B cell (primary cell): ENCODE data around the gene MPDZ. TPM values are rescaled to one million over a fixed set of nuclear protein-coding genes. Genes with fewer than 3 reads are reported as not detected.

Experiments
- ATAC-seq: fragments of 200-7000 bp; cut with Tn5 transposase; one replicate; pipeline ENCODE4 v1.10.0; 2021; ENCODE audit warnings: low read depth, mild to moderate bottlenecking, moderate number of reproducible peaks, moderate library complexity
- CTCF ChIA-PET: fragments of 350-600 bp; sonication (Branson Sonifier 250); formaldehyde crosslinking; loops from one replicate; lab custom pipeline; 2021; ENCODE audit warnings: antibody characterized with exemption, inconsistent platforms; lab: Charles Lee
- POLR2A ChIA-PET: fragments of 350-600 bp; sonication (Branson Sonifier 250); formaldehyde crosslinking; loops from one replicate; lab custom pipeline; 2021; ENCODE audit warnings: antibody characterized with exemption; lab: Charles Lee
- DNase-seq: peaks from one replicate; pipeline ENCODE4 v3.0.0; 2013
- H2AFZ ChIP-seq: 2 replicates; pipeline ENCODE4 v1.6.1; 2012; ENCODE audit warnings: mild to moderate bottlenecking, low read depth, low read length; ENCODE audit not compliant: insufficient read depth, poor library complexity, severe bottlenecking
- H3K27ac ChIP-seq, 2 donors: 1 replicate in 1 of 2; 2 replicates in 1 of 2; pipeline ENCODE4 v1.5.1; 2012 to 2013; ENCODE audit warnings: low read length in 2 of 2, mild to moderate bottlenecking in 2 of 2, moderate library complexity in 1 of 2
- H3K27me3 ChIP-seq, 4 experiments: fragments of 200-600 bp in 1 of 4; sonication (generic) in 1 of 4; replicated peaks in 1 of 4; 1 replicate in 2 of 4; 2 replicates in 2 of 4; pipeline versions ENCODE4 v1.6.1 to v1.7.0; 2013 to 2016; ENCODE audit warnings: low read length in 3 of 4, mild to moderate bottlenecking in 2 of 4, mixed read lengths in 1 of 4, moderate library complexity in 1 of 4; ENCODE audit not compliant: insufficient read depth in 4 of 4, control insufficient read depth in 3 of 4; ENCODE audit errors: control extremely low read depth in 1 of 4
- H3K36me3 ChIP-seq, 2 experiments: replicated peaks in 1 of 2; 1 replicate in 1 of 2; 2 replicates in 1 of 2; pipeline versions ENCODE4 v1.6.1 to v1.7.1; 2013; ENCODE audit warnings: low read length in 1 of 2; ENCODE audit not compliant: insufficient read depth in 2 of 2, control insufficient read depth in 1 of 2; ENCODE audit errors: control extremely low read depth in 1 of 2, extremely low read depth in 1 of 2
- H3K4me1 ChIP-seq, 2 donors: fragments of 200-600 bp in 1 of 2; sonication (generic) in 1 of 2; 1 replicate in 1 of 2; 2 replicates in 1 of 2; pipeline versions ENCODE4 v1.5.1 to v1.6.1; 2013 to 2017; ENCODE audit warnings: low read length in 2 of 2; ENCODE audit not compliant: control insufficient read depth in 2 of 2, insufficient read depth in 2 of 2
- H3K4me2 ChIP-seq: replicated peaks from 2 replicates; pipeline ENCODE3; 2012; ENCODE audit warnings: mild to moderate bottlenecking, low read depth, low read length; ENCODE audit not compliant: poor library complexity, severe bottlenecking
- H3K4me3 ChIP-seq, 5 experiments: fragments of 200-600 bp in 1 of 5; sonication (generic) in 1 of 5; 1 replicate in 3 of 5; 2 replicates in 2 of 5; pipeline versions ENCODE4 v1.5.1 to v1.7.0; 2011 to 2016; ENCODE audit warnings: low read length in 4 of 5, mild to moderate bottlenecking in 4 of 5, low read depth in 2 of 5, control low read depth in 1 of 5, moderate library complexity in 1 of 5; ENCODE audit not compliant: insufficient read depth in 1 of 5; ENCODE audit errors: control extremely low read depth in 1 of 5, extremely low read depth in 1 of 5
- H3K79me2 ChIP-seq: fragments of 200-600 bp; sonication (generic); one replicate; pipeline ENCODE4 v1.6.0; 2016; ENCODE audit warnings: low read length; ENCODE audit not compliant: control insufficient read depth, insufficient read depth
- H3K9ac ChIP-seq: fragments of 200-600 bp; sonication (generic); 2 replicates; pipeline ENCODE4 v1.6.1; 2017; ENCODE audit warnings: mild to moderate bottlenecking, low read length, moderate library complexity
- H3K9me3 ChIP-seq, 3 donors: one replicate each; pipeline versions ENCODE4 v1.6.1 to v1.7.1; 2013; ENCODE audit warnings: low read length in 2 of 3; ENCODE audit not compliant: control insufficient read depth in 2 of 3, insufficient read depth in 1 of 3; ENCODE audit errors: control extremely low read depth in 1 of 3
- H4K20me1 ChIP-seq: 2 replicates; pipeline ENCODE4 v1.6.0; 2012; ENCODE audit warnings: mild to moderate bottlenecking, low read length; ENCODE audit not compliant: insufficient read depth, control insufficient read depth, poor library complexity, severe bottlenecking
- H3K27ac Mint-ChIP-seq: one replicate; pipeline ENCODE4 v1.8.0; 2021; ENCODE audit warnings: mixed read lengths
- H3K27me3 Mint-ChIP-seq: one replicate; pipeline ENCODE4 v1.8.0; 2021; ENCODE audit warnings: mixed read lengths
- H3K4me1 Mint-ChIP-seq: one replicate; pipeline ENCODE4 v1.8.0; 2021; ENCODE audit warnings: mixed read lengths
- H3K4me3 Mint-ChIP-seq: one replicate; pipeline ENCODE4 v1.8.0; 2021; ENCODE audit warnings: mixed read lengths
- H3K9me3 Mint-ChIP-seq: one replicate; pipeline ENCODE4 v1.8.0; 2022; ENCODE audit warnings: mixed read lengths; ENCODE audit not compliant: insufficient read depth
- EZH2 ChIP-seq: IDR thresholded peaks from 2 replicates; pipeline ENCODE4 v1.6.1; 2012; ENCODE audit warnings: borderline replicate concordance, low read depth, mild to moderate bottlenecking, moderate library complexity, low read length; ENCODE audit not compliant: insufficient read depth, poor library complexity, severe bottlenecking
- WGBS: methylation state at CpG from one replicate; pipeline ENCODE4 v1.1.5; 2013; ENCODE audit warnings: missing lambda C conversion rate; ENCODE audit not compliant: insufficient coverage; 5-methylcytosine and 5-hydroxymethylcytosine counted together
- intact Hi-C: fragments of 100-400 bp; cut with micrococcal nuclease; formaldehyde crosslinking; loops from one replicate; pipeline ENCODE4 v1.10.0; 2022
- polyA plus RNA-seq: library from polyadenylated mRNA; depleted of rRNA; stranded (reverse); fragments of >200 nt; gene quantifications from 2 replicates; pipeline ENCODE4 v1.2.3, GENCODE V29; 2012
- total RNA-seq, 2 donors: library from RNA; stranded (reverse); fragments of 120-200 nt in 1 of 2; gene quantifications; 1 replicate in 1 of 2; 2 replicates in 1 of 2; pipeline versions ENCODE4 v1.2.3 to v1.2.4, GENCODE V29; 2013 to 2022
- TF ChIP-seq, protein P1 (sequence below): fragments of 200-600 bp; IDR thresholded peaks from one replicate; pipeline ENCODE4 v1.8.0; 2022; ENCODE audit warnings: antibody characterized with exemption, mild to moderate bottlenecking

The MPDZ gene
- total and polyA plus RNA-seq, 2 donors (not counting 1 experiment from before 2014, with no cell fraction given): not detected

DNA sequence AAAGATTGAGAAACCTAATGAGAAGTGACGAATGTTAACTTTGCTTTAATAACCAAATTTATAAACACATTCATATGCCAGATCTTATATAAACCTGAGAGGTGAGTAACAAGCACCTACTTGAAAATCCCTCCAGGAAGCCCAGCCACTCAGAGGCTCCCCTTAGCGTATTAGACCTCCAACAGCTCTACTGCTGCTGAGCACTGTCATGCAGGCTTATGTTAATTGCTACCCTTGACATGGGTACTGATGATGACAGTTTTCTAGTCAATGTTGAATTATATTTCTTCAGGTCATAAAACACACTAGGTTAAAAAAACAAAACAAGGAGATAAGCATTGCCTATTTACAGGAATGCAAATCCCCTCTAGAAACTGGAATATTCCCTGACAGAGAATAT is 161.2 kb downstream of the MPDZ start:
- Histone ChIP-seq H3K9me3 (no peaks in the 10 kb centered on the region), H3K9ac (no peak overlapping the region), H3K4me3 (no peak overlapping the region), H3K4me1 (no peaks in the 10 kb centered on the region), H3K27ac (no peak overlapping the region), H3K36me3 (no peaks in the 10 kb centered on the region), H3K27me3 (no peaks in the 10 kb centered on the region), H3K79me2 (no peaks in the 10 kb centered on the region), H4K20me1 (no peaks in the 10 kb centered on the region), H2AFZ (no peak overlapping the region), H3K4me2 (no peak overlapping the region)
- no peak for ATAC-seq
- H3K4me1 Mint-ChIP-seq: no peaks in the 10 kb centered on the region
- H3K27ac Mint-ChIP-seq: no peak overlapping the region
- intact Hi-C loops: no loop called here
- WGBS: no CpG with 5 or more reads among the region's 2 CpGs
- TF ChIP-seq, protein P1, sequence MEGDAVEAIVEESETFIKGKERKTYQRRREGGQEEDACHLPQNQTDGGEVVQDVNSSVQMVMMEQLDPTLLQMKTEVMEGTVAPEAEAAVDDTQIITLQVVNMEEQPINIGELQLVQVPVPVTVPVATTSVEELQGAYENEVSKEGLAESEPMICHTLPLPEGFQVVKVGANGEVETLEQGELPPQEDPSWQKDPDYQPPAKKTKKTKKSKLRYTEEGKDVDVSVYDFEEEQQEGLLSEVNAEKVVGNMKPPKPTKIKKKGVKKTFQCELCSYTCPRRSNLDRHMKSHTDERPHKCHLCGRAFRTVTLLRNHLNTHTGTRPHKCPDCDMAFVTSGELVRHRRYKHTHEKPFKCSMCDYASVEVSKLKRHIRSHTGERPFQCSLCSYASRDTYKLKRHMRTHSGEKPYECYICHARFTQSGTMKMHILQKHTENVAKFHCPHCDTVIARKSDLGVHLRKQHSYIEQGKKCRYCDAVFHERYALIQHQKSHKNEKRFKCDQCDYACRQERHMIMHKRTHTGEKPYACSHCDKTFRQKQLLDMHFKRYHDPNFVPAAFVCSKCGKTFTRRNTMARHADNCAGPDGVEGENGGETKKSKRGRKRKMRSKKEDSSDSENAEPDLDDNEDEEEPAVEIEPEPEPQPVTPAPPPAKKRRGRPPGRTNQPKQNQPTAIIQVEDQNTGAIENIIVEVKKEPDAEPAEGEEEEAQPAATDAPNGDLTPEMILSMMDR: no peak
- no peak for TF ChIP-seq EZH2
- no peaks in the 10 kb centered on the region for H3K9me3 Mint-ChIP-seq
- ChIA-PET POLR2A (no interaction called here), CTCF (no interaction called here)
- no peak overlapping the region for H3K4me3 Mint-ChIP-seq
- H3K27me3 Mint-ChIP-seq: no peaks in the 10 kb centered on the region
- no peak for DNase-seq

DNA sequence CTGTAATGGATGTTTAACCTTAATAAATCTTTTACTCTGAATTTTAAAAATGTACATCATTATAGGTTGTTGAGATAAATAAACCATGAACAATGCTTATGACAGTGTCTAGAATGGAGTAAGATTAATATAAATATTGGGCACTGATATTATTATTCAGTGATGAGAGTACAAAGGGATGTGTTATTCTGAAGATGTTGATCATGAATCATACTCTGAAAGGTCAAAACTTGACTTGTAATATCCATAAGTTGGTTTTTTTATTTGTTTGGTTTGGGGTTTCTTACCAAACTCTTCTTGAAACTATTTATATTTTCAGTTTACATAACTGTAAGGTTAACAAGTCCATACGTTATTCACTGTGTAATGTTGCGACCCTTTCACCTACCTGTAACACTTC is 163.2 kb downstream of the MPDZ start:
- Histone ChIP-seq H2AFZ (no peak overlapping the region), H3K79me2 (no peaks in the 10 kb centered on the region), H3K36me3 (no peaks in the 10 kb centered on the region), H3K4me2 (no peak overlapping the region), H3K4me1 (no peaks in the 10 kb centered on the region), H3K27me3 (no peaks in the 10 kb centered on the region), H3K4me3 (no peak overlapping the region), H3K9ac (no peak overlapping the region), H3K27ac (no peak overlapping the region), H4K20me1 (no peaks in the 10 kb centered on the region), H3K9me3 (no peaks in the 10 kb centered on the region)
- DNase-seq (no peak), ATAC-seq (no peak)
- Mint-ChIP-seq H3K9me3 (peaks cover 3% of the 10 kb centered on the region), H3K27ac (no peak overlapping the region), H3K4me1 (no peaks in the 10 kb centered on the region), H3K4me3 (no peak overlapping the region), H3K27me3 (no peaks in the 10 kb centered on the region)
- no CpG with 5 or more reads among the region's 2 CpGs for WGBS
- TF ChIP-seq EZH2: no peak
- TF ChIP-seq, protein P1: no peak
- ChIA-PET POLR2A (no interaction called here), CTCF (no interaction called here)
- intact Hi-C loops: no loop called here
